Colonic mucosa (tissue), 4 donors: ENCODE results near the gene NPLOC4. TPM values are rescaled to one million over a fixed set of nuclear protein-coding genes. Genes with fewer than 3 reads are reported as not detected.

Experiments used
- DNase-seq: peaks from one replicate; pipeline ENCODE4 v3.0.0-alpha.2; 2020
- H3K27ac ChIP-seq: fragments of 200-600 bp; one replicate; pipeline ENCODE4 v1.8.0; 2021
- H3K27me3 ChIP-seq: fragments of 200-600 bp; one replicate; pipeline ENCODE4 v1.8.0; 2021
- H3K36me3 ChIP-seq: fragments of 200-600 bp; one replicate; pipeline ENCODE4 v1.8.0; 2021
- H3K4me1 ChIP-seq: fragments of 200-600 bp; one replicate; pipeline ENCODE4 v1.8.0; 2021; ENCODE audit warnings: mild to moderate bottlenecking
- H3K4me3 ChIP-seq: fragments of 200-600 bp; one replicate; pipeline ENCODE4 v1.8.0; 2021
- H3K9ac ChIP-seq, 2 donors: one replicate each; pipeline ENCODE4 v1.7.0; 2013; ENCODE audit warnings: control low read depth in 2 of 2, low read depth in 2 of 2, low read length in 2 of 2
- H3K9me3 ChIP-seq: fragments of 200-600 bp; one replicate; pipeline ENCODE4 v1.8.0; 2021
- CTCF ChIP-seq: fragments of 200-600 bp; IDR thresholded peaks from one replicate; pipeline ENCODE4 v1.8.0; 2022; ENCODE audit warnings: antibody characterized with exemption, mild to moderate bottlenecking
- intact Hi-C: fragments of 100-400 bp; cut with DNase I; formaldehyde crosslinking; loops from one replicate; pipeline ENCODE4 v1.14.1; 2022
- total RNA-seq, 2 donors: library from RNA; stranded (reverse); fragmentation: NEBNext Ultra II Directional in 1 of 2; extraction: Animal tissue kit (Norgen Biotek cat#: 25700) in 1 of 2; gene quantifications; one replicate each; pipeline ENCODE4 v1.2.1, GENCODE V29; 2021
- donor health status: healthy.
- donor health status: DM: no; HTN: no; CAD: no.
- donor health status: DM: no; HTN: no; CAD: no.

The NPLOC4 gene
- total RNA-seq, 2 donors from 2014 or later: 69.8 to 74.1 TPM

DNA sequence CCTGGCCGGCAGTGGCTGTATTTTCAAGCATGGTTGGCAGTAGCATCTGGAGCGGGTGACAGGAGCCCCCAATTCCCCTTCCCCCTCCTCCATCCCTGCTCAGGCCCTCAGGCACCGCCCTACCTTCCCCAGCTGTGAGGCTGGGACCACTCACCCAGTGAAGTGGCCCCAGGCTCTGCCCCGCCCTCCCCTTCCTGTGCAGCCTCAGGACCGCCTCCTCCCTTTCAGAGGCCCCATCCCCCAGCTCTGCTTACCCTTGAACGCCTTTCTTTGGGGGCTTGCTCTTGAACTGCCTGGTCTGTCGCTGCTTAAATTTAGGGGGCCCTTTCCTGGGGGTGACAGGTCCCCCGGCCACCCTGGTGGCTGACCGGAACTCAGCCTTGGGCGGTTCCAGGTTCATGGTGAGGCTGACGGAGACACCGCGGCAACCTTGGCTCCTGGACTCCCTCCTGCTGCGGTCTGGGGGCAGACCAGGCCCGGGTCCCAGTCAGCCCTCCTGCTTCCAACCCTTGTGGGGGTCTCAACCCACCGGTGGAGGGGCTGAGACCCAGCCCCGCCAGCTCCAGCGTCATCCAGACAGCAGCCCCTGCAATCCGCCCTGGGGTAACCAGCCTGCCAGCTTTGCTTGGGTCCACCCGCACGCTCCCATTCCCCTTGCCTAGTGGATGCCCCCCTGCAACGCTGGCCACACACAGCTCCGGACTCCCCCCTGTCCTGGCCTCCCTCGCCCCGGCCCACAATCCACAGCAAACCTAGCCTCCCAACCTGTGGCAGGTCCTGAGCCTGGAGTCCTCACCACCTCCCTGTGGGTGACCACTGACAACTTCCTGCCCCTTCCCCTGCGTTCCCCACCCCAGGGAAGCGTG is 16.2 kb upstream of the NPLOC4 start:
- no peak for DNase-seq
- Histone ChIP-seq H3K36me3 (no peaks in the 10 kb centered on the region), H3K9me3 (no peaks in the 10 kb centered on the region), H3K27me3 (peaks cover 6% of the 10 kb centered on the region), H3K4me3 (peak overlapping the region; percentile 4), H3K4me1 (no peaks in the 10 kb centered on the region), H3K27ac (no peak overlapping the region), H3K9ac (peak overlapping the region in 1 of 2 donors; percentile 24)
- intact Hi-C loops: no loop called here
- TF ChIP-seq CTCF: no peak

DNA sequence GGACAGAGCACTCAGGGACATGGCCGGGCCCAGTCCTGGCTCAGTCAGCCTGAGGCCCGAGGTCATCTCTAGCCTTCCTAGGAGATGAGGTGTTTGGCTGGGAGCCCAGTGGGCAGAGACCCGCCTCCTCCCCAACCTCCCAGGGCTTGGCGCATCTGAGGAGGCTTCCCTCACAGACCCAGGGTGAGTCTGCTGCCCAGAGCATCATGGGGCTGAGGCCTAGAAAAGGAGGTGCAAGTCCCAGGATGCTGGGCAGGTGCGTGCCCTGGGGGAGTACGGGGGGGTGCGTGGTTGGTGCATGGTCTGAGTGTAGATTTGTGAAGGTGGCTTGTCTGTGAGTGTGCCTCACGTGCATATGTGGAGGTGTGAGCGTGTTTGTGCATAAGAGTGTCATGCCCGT is 14.8 kb upstream of the NPLOC4 start:
- no peak for DNase-seq
- Histone ChIP-seq H3K27me3 (peaks cover 16% of the 10 kb centered on the region), H3K36me3 (no peaks in the 10 kb centered on the region), H3K4me3 (no peak overlapping the region), H3K4me1 (no peaks in the 10 kb centered on the region), H3K9me3 (no peaks in the 10 kb centered on the region), H3K27ac (no peak overlapping the region), H3K9ac (no peak overlapping the region)
- intact Hi-C loops: no loop called here
- no peak for TF ChIP-seq CTCF

- Histone ChIP-seq H3K9me3 (no peaks in the 10 kb centered on the region), H3K4me3 (no peak overlapping the region), H3K27me3 (peaks cover 16% of the 10 kb centered on the region), H3K4me1 (no peaks in the 10 kb centered on the region), H3K27ac (no peak overlapping the region), H3K9ac (no peak overlapping the region), H3K36me3 (no peaks in the 10 kb centered on the region)
- TF ChIP-seq CTCF: no peak
- no peak for DNase-seq
- intact Hi-C loops: no loop called here
These were observed 14.0 kb upstream of the NPLOC4 start for GRCh38 chr17:81650951-81651350.

DNA sequence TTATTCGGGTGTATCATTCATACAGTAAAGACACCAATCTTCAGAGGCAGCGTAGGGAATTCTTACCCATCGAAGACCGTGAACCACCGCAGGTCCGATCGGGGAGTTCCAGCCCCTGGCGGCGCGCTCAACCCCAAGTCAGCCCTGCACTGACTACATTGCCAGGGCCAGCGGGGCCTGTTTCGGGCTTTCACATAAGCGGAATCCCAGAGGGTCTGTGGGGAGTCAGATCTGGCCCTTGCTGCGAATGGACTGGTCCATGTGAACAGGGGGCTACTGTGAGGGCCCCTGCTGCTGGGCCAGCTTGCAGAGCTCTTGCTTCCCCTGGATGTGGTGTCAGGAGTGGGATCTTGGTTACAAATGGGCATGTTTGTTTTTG is 11.8 kb upstream of the NPLOC4 start:
- DNase-seq: no peak
- H3K9ac ChIP-seq: no peak overlapping the region
- H3K36me3 ChIP-seq: no peaks in the 10 kb centered on the region
- H3K27ac ChIP-seq: no peak overlapping the region
- no peaks in the 10 kb centered on the region for H3K4me1 ChIP-seq
- H3K9me3 ChIP-seq: no peaks in the 10 kb centered on the region
- peaks cover 16% of the 10 kb centered on the region for H3K27me3 ChIP-seq
- intact Hi-C loops: no loop called here
- no peak overlapping the region for H3K4me3 ChIP-seq
- no peak for TF ChIP-seq CTCF

- Histone ChIP-seq H3K9me3 (no peaks in the 10 kb centered on the region), H3K36me3 (no peaks in the 10 kb centered on the region), H3K9ac (no peak overlapping the region), H3K27ac (no peak overlapping the region), H3K27me3 (peaks cover 16% of the 10 kb centered on the region), H3K4me1 (no peaks in the 10 kb centered on the region), H3K4me3 (no peak overlapping the region)
- intact Hi-C loops: no loop called here
- no peak for DNase-seq
- TF ChIP-seq CTCF: no peak
These were observed 11.2 kb upstream of the NPLOC4 start for GRCh38 chr17:81648013-81648706.
